Activated T-cell treated with anti-CD3 and anti-CD28 coated beads, Interleukin-2, amount 50 U/mL, for 4 hours (primary cell): Measurements from ENCODE around the gene APOL5. TPM values are rescaled to one million over a fixed set of nuclear protein-coding genes. Genes with fewer than 3 reads are reported as not detected.
"Not testable (repeated sequence)": the region's sequence is repeated elsewhere in the genome, so short reads cannot be mapped to it uniquely, and the experiment has no call there.

ENCODE experiments used
- ATAC-seq, 2 donors: fragments of 200-7000 bp; cut with Tn5 transposase; one replicate each; pipeline ENCODE4 v1.10.0; 2021
- DNase-seq: peaks from one replicate; pipeline ENCODE4 v3.0.0-alpha.2; 2020
- H3K27me3 Mint-ChIP-seq: one replicate; pipeline ENCODE4 v1.8.0; 2021; ENCODE audit warnings: low read depth, mixed read lengths
- H3K36me3 Mint-ChIP-seq: one replicate; pipeline ENCODE4 v1.8.0; 2022; ENCODE audit warnings: mixed read lengths; ENCODE audit not compliant: insufficient read depth
- H3K4me1 Mint-ChIP-seq: one replicate; pipeline ENCODE4 v1.8.0; 2021; ENCODE audit warnings: low read depth, mixed read lengths
- H3K4me3 Mint-ChIP-seq: one replicate; pipeline ENCODE4 v1.8.0; 2021; ENCODE audit warnings: mild to moderate bottlenecking, moderate library complexity, mixed read lengths
- H3K9me3 Mint-ChIP-seq: one replicate; pipeline ENCODE4 v1.8.0; 2021; ENCODE audit warnings: mixed read lengths
- total RNA-seq, 3 donors: library from RNA; stranded (reverse); gene quantifications; one replicate each; pipeline ENCODE4 v1.2.1, GENCODE V29; 2021

APOL5 gene
- total RNA-seq, 3 donors from 2014 or later, result not detected

DNA sequence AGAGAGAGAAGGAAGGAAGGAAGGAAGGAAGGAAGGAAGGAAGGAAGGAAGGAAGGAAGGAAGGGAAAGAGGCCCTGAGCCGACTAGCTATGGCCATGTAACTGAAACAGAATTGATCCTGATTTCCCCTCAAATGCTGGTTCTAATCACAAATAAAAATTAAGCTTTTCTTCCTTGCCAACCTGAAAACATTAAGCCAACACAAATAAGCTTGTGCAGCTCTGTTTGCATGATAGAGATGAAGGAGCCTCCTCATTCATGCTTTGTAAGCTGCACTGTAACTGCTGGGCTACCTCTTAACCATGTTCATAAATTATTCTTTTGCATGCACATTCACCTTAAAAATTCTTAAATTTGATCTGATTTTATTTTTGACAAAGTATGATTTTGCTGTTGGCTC is 27.7 kb upstream of the APOL5 start:
- no peak for DNase-seq
- no peaks in the 10 kb centered on the region for H3K27me3 Mint-ChIP-seq
- no peaks in the 10 kb centered on the region for H3K4me1 Mint-ChIP-seq
- H3K4me3 Mint-ChIP-seq, result no peak overlapping the region
- H3K36me3 Mint-ChIP-seq, result no peaks in the 10 kb centered on the region
- ATAC-seq, result no peak
- H3K9me3 Mint-ChIP-seq, result no peaks in the 10 kb centered on the region

GRCh38 chr22:35695202-35695601 is 22.5 kb upstream of the APOL5 start:
- Mint-ChIP-seq H3K4me3 (no peak overlapping the region), H3K27me3 (peaks cover 3% of the 10 kb centered on the region), H3K36me3 (no peaks in the 10 kb centered on the region), H3K9me3 (no peaks in the 10 kb centered on the region), H3K4me1 (no peaks in the 10 kb centered on the region)
- ATAC-seq (no peak), DNase-seq (no peak)

DNA sequence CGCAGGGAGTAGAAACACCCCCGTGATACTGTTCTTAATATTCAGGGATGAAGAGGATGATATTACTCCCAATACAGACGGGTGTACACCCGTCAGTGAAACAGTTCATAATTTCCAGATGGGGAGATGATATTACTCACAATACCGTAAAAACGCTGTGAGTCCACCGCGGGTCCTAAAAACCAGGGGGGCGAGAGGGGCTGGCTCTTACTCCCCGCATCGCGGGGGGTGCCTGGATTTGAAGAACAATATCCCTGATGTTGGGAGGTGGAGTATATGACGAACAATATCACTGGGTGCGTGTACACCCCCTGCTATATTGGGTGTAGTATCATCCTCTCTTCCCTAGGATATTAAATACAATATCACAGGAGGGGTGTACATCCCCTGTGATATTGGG is 20.5 kb upstream of the APOL5 start:
- Mint-ChIP-seq H3K9me3 (no peaks in the 10 kb centered on the region), H3K36me3 (no peaks in the 10 kb centered on the region), H3K27me3 (peaks cover 3% of the 10 kb centered on the region), H3K4me1 (no peaks in the 10 kb centered on the region), H3K4me3 (no peak overlapping the region)
- peak; percentile 42 to 57 for ATAC-seq
- no peak for DNase-seq

DNA sequence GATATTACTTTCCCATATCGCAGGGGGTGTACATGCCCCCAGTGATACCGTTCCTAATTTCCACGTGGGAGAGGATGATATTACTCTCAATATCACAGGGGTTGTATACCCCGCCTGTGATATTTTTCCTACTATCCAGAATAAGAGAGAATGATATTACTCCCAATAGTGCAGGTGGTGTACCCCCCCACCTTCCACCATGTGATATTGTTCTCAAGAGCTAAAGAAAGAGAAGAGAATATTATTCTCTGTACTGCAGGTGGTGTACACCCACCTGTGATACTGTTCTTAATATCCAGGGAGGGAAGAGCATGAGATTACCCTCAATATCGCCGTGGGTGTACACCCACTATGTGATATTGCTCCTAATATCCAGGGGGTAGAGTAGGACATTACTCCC is 17.8 kb upstream of the APOL5 start:
- not testable (repeated sequence) for H3K27me3 Mint-ChIP-seq, H3K4me3 Mint-ChIP-seq, H3K4me1 Mint-ChIP-seq, H3K9me3 Mint-ChIP-seq, DNase-seq, H3K36me3 Mint-ChIP-seq, ATAC-seq

DNA sequence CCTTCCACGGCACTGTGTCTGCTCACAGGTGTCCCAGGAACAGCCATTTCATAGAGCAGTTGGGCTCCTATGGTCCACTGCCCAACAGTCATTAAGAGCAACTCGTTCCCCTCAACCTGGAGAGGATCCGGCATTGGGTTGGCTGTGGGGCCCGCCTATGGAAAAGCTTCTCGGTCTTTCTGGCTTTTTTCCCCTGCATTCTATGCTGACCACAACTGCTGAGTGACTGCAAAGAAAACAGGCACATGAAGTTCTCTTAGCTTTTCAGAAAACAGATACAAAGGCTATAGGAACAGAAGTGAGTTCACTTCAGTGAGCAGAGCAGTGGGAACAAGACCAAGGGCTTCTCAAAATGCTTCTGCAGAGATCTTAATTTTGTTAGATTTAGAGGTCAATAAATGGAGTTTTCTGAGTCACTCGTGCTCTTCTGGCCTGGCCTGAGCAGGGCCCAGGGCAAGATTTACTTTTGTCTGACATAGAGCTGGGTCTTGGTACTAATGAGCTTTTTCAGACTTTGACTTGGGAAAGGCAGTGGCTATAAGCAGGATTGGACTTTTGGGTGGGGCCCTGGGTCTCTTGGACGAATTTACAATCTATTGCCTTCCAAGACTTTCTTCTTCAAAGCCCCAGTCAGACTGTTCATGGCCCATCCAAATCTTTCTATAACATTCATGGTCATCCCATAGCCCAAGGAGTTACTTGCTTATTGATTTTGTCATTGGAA is 13.6 kb upstream of the APOL5 start:
- ATAC-seq (no peak), DNase-seq (no peak)
- no peaks in the 10 kb centered on the region for H3K27me3 Mint-ChIP-seq
- no peak overlapping the region for H3K4me3 Mint-ChIP-seq
- no peaks in the 10 kb centered on the region for H3K9me3 Mint-ChIP-seq
- H3K4me1 Mint-ChIP-seq, result no peaks in the 10 kb centered on the region
- no peaks in the 10 kb centered on the region for H3K36me3 Mint-ChIP-seq

GRCh38 chr22:35705141-35705540 is 12.5 kb upstream of the APOL5 start:
- H3K27me3 Mint-ChIP-seq, result no peaks in the 10 kb centered on the region
- DNase-seq, result no peak
- no peaks in the 10 kb centered on the region for H3K4me1 Mint-ChIP-seq
- H3K9me3 Mint-ChIP-seq, result no peaks in the 10 kb centered on the region
- H3K36me3 Mint-ChIP-seq, result no peaks in the 10 kb centered on the region
- H3K4me3 Mint-ChIP-seq, result no peak overlapping the region
- ATAC-seq, result no peak

- H3K4me1 Mint-ChIP-seq, result no peaks in the 10 kb centered on the region
- H3K27me3 Mint-ChIP-seq, result peaks cover 6% of the 10 kb centered on the region
- no peak for DNase-seq
- peaks cover 10% of the 10 kb centered on the region for H3K9me3 Mint-ChIP-seq
- H3K4me3 Mint-ChIP-seq, result no peak overlapping the region
- ATAC-seq, result no peak
- peaks cover 1% of the 10 kb centered on the region for H3K36me3 Mint-ChIP-seq
These were observed 9.2 kb upstream of the APOL5 start for GRCh38 chr22:35708453-35708852.

DNA sequence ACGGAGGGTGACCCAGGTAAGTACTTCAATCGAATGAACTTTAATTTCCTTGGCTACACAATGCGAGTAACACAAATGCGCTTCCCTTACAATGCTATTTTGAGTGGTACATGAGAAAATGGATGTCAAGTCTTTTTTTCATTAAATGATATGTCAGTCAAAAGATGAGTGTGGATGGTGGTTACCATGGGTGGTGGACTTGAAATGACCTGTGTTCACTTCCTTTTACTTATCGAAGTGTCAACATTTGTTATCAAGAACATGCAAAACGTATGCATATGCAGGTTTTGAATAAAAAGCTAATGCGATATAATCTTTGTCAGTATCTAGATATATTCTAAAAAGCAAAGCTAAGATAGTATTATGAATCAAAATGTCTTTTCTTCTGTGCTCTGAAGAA is 8.8 kb upstream of the APOL5 start:
- H3K9me3 Mint-ChIP-seq, result peaks cover 11% of the 10 kb centered on the region
- no peaks in the 10 kb centered on the region for H3K4me1 Mint-ChIP-seq
- ATAC-seq, result no peak
- H3K36me3 Mint-ChIP-seq, result peaks cover 1% of the 10 kb centered on the region
- H3K4me3 Mint-ChIP-seq, result no peak overlapping the region
- no peak for DNase-seq
- peaks cover 11% of the 10 kb centered on the region for H3K27me3 Mint-ChIP-seq

DNA sequence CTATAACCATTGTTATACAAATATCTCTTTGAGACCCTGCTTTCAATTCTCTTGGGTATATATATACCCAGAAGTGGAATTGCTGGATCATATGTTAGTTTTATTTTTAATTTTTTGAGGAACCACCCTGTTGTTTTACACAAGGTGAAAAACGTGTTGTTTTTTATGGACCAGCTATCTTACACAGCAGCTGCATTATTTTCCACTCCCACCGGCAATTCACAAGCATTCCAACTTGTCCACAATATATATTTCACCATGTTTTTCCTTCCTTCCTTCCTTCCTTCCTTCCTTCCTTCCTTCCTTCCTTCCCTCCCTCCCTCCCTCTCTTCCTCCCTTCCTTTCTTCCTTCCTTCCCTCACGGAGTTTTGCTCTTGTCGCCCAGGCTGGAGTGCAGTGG is 6.3 kb upstream of the APOL5 start:
- ATAC-seq, result no peak
- peaks cover 11% of the 10 kb centered on the region for H3K9me3 Mint-ChIP-seq
- no peak for DNase-seq
- no peak overlapping the region for H3K4me3 Mint-ChIP-seq
- peaks cover 19% of the 10 kb centered on the region for H3K27me3 Mint-ChIP-seq
- H3K4me1 Mint-ChIP-seq, result no peaks in the 10 kb centered on the region
- H3K36me3 Mint-ChIP-seq, result peaks cover 1% of the 10 kb centered on the region

DNA sequence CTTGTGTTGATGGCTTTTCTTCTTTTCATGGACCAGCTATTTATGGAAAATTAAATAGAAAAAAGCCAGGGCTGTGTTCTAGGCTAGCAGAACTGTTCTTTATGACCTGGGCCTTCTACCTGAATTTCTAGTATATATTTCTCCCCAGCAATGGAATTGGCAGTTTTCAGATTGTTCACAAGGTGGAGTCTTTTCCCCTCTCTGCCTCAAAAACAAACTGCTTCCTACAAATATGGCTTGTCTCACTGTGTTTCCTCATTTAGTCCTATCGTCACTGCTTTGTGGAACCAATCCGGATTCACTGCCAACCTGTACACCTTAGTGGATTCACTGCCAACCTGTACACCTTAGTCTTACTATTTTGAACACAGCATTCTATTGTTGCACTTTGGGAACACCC is 5.0 kb upstream of the APOL5 start:
- H3K9me3 Mint-ChIP-seq, result peaks cover 11% of the 10 kb centered on the region

GRCh38 chr22:35719212-35719875 is 1.7 kb downstream of the APOL5 start:
- H3K4me1 Mint-ChIP-seq, result no peaks in the 10 kb centered on the region
- peaks cover 11% of the 10 kb centered on the region for H3K27me3 Mint-ChIP-seq
- no peak overlapping the region for H3K4me3 Mint-ChIP-seq
- H3K36me3 Mint-ChIP-seq, result no peaks in the 10 kb centered on the region
- DNase-seq (no peak), ATAC-seq (no peak)
- H3K9me3 Mint-ChIP-seq, result no peaks in the 10 kb centered on the region

More for the DNA sequence above, 5.0 kb upstream of the APOL5 start:
- ATAC-seq (no peak), DNase-seq (no peak)
- H3K27me3 Mint-ChIP-seq, result peaks cover 22% of the 10 kb centered on the region
- no peaks in the 10 kb centered on the region for H3K4me1 Mint-ChIP-seq
- H3K36me3 Mint-ChIP-seq, result peaks cover 1% of the 10 kb centered on the region
- H3K4me3 Mint-ChIP-seq, result no peak overlapping the region

DNA sequence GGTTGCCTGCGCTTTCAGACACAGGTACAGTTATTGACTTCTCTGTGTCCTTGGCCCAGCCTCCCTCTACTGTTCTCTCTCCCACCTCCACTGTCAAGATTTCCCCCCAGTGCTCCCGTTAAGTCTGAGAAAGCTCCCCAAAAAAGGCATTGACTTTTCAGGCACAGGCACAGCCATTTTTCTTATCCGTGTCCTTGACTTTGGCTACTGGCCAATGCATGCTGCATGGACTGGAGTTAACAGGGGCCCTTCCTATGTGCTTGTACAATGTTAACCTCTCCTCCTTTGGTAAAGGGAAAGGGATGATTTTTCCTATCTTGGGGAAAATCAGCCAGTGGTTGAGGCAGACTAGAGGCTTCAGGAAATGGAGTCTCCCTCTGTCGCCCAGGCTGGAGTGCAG is 4.3 kb downstream of the APOL5 start:
- Mint-ChIP-seq H3K4me1 (no peaks in the 10 kb centered on the region), H3K36me3 (no peaks in the 10 kb centered on the region), H3K27me3 (peaks cover 4% of the 10 kb centered on the region), H3K4me3 (no peak overlapping the region), H3K9me3 (no peaks in the 10 kb centered on the region)
- DNase-seq, result no peak
- ATAC-seq, result no peak

DNA sequence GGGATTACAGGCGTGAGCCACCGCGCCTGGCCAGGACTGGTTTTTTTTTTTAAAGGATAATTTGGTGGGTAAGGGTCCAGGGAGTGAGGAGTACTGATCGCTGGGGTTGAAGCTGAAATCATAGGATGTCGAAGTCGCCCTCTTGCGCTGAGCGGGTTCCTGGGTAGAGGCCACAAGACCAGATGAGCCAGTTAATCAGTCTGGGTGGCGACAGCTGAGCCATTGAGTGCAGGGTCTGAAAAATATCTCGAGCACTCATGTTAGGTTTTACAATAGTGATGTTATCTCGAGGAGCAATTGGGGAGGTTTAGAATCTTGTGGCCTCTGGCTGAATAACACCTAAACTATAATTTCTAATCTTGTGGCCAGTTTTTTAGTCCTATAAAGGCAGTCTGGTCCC is 7.8 kb downstream of the APOL5 start:
- H3K36me3 Mint-ChIP-seq, result no peaks in the 10 kb centered on the region
- no peaks in the 10 kb centered on the region for H3K9me3 Mint-ChIP-seq
- no peak overlapping the region for H3K4me3 Mint-ChIP-seq
- no peak for DNase-seq
- no peaks in the 10 kb centered on the region for H3K4me1 Mint-ChIP-seq
- H3K27me3 Mint-ChIP-seq, result peaks cover 4% of the 10 kb centered on the region
- ATAC-seq, result no peak

- Mint-ChIP-seq H3K9me3 (no peaks in the 10 kb centered on the region), H3K4me3 (no peak overlapping the region), H3K27me3 (peaks cover 9% of the 10 kb centered on the region), H3K36me3 (no peaks in the 10 kb centered on the region), H3K4me1 (no peaks in the 10 kb centered on the region)
- DNase-seq (no peak), ATAC-seq (no peak)
These were observed 8.7 kb downstream of the APOL5 start for GRCh38 chr22:35726398-35726797.

- no peaks in the 10 kb centered on the region for H3K4me1 Mint-ChIP-seq
- no peaks in the 10 kb centered on the region for H3K9me3 Mint-ChIP-seq
- DNase-seq, result no peak
- H3K4me3 Mint-ChIP-seq, result no peak overlapping the region
- H3K36me3 Mint-ChIP-seq, result no peaks in the 10 kb centered on the region
- ATAC-seq, result no peak
- H3K27me3 Mint-ChIP-seq, result peaks cover 13% of the 10 kb centered on the region
These were observed 9.3 kb downstream of the APOL5 start for GRCh38 chr22:35726933-35727332.
